ENCODE data around the gene FAM229A. TPM values are rescaled to one million over a fixed set of nuclear protein-coding genes. Genes with fewer than 3 reads are reported as not detected.

FAM229A gene
- total and polyA plus RNA-seq, 4 donors, result 1.6 to 3.3 (median 2.1) TPM

GRCh38 chr1:32399843-32400242 lies 37.6 kb upstream of the FAM229A start:
- Histone ChIP-seq H3K9ac (ENCODE audit: low read depth in 1 of 2, low read length in 2 of 2) (no peak overlapping the region), H3K9me3 (ENCODE audit: control insufficient read depth in 4 of 4, low read length in 3 of 4) (no peaks in the 10 kb centered on the region), H3K4me1 (ENCODE audit: control insufficient read depth in 4 of 4, insufficient read depth in 4 of 4, low read length in 3 of 4) (peaks cover 0 to 4% (median 2%) of the 10 kb centered on the region in 4 donors), H3K4me3 (ENCODE audit: low read depth in 1 of 3, low read length in 3 of 3) (no peak overlapping the region), H3K36me3 (ENCODE audit: control insufficient read depth in 4 of 4, insufficient read depth in 3 of 4, low read depth in 1 of 4, low read length in 3 of 4) (peaks cover 0 to 1% (median 0%) of the 10 kb centered on the region in 4 donors), H3K27me3 (ENCODE audit: control insufficient read depth in 4 of 4, insufficient read depth in 4 of 4, low read length in 3 of 4) (no peaks in the 10 kb centered on the region), H3K27ac (ENCODE audit: low read depth in 1 of 2, low read length in 2 of 2) (no peak overlapping the region)
- no peak for DNase-seq (ENCODE audit: low spot score)
- no peak for TF ChIP-seq HNF4G (IDR thresholded peaks at IDR 0.05)
- no peak for TF ChIP-seq JUND (IDR thresholded peaks at IDR 0.05)
- no peak for TF ChIP-seq FOXA1 (IDR thresholded peaks at IDR 0.05)
- TF ChIP-seq YY1 (IDR thresholded peaks at IDR 0.05), result no peak
- TF ChIP-seq RAD21 (IDR thresholded peaks at IDR 0.05), result no peak
- no peak for TF ChIP-seq NR2F2 (IDR thresholded peaks at IDR 0.05)
- TF ChIP-seq RXRA (IDR thresholded peaks at IDR 0.05), result no peak
- TF ChIP-seq TAF1 (conservative IDR thresholded peaks at IDR 0.05), result no peak
- TF ChIP-seq GABPA (IDR thresholded peaks at IDR 0.05 in 1 of 2, conservative IDR thresholded peaks at IDR 0.05 in 1 of 2), result no peak
- no peak for TF ChIP-seq EGR1 (IDR thresholded peaks at IDR 0.05; ENCODE audit: low read depth in 2 of 2)
- TF ChIP-seq REST (IDR thresholded peaks at IDR 0.05), result no peak
- no peak for TF ChIP-seq HNF4A (conservative IDR thresholded peaks at IDR 0.05)
- TF ChIP-seq ZBTB33 (IDR thresholded peaks at IDR 0.05), result no peak
- TF ChIP-seq, protein P1, sequence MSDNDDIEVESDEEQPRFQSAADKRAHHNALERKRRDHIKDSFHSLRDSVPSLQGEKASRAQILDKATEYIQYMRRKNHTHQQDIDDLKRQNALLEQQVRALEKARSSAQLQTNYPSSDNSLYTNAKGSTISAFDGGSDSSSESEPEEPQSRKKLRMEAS (IDR thresholded peaks at IDR 0.05), result no peak
- 83% methylated on average over 4 of the region's 4 CpGs for WGBS

DNA sequence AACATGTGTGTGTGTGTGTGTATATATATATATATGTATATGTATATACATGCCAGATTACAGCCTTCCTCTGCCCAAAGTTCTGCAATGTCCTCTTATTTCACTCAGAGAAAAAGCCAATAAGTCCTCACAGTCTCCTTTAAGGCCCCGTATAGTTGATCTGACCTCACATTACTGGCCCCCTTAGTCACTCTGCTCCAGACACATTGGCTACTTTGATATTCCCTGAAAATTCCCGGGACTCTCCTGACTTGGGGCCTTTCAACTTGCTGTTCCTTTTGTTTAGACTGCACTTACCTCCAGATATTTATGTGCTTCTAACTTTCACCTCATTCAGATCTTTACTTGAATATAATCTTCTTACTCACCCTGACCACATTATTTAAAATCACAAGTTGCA lies 36.1 kb upstream of the FAM229A start:
- Histone ChIP-seq H3K4me3 (ENCODE audit: low read depth in 1 of 3, low read length in 3 of 3) (no peak overlapping the region), H3K27me3 (ENCODE audit: control insufficient read depth in 4 of 4, insufficient read depth in 4 of 4, low read length in 3 of 4) (no peaks in the 10 kb centered on the region), H3K9ac (ENCODE audit: low read depth in 1 of 2, low read length in 2 of 2) (no peak overlapping the region), H3K9me3 (ENCODE audit: control insufficient read depth in 4 of 4, low read length in 3 of 4) (no peaks in the 10 kb centered on the region), H3K27ac (ENCODE audit: low read depth in 1 of 2, low read length in 2 of 2) (no peak overlapping the region), H3K4me1 (ENCODE audit: control insufficient read depth in 4 of 4, insufficient read depth in 4 of 4, low read length in 3 of 4) (peaks cover 2 to 10% (median 3%) of the 10 kb centered on the region in 4 donors), H3K36me3 (ENCODE audit: control insufficient read depth in 4 of 4, insufficient read depth in 3 of 4, low read depth in 1 of 4, low read length in 3 of 4) (peaks cover 0 to 1% (median 0%) of the 10 kb centered on the region in 4 donors)
- 84% methylated on average over 2 of the region's 2 CpGs for WGBS
- TF ChIP-seq TAF1 (conservative IDR thresholded peaks at IDR 0.05) (no peak), RAD21 (IDR thresholded peaks at IDR 0.05) (no peak), YY1 (IDR thresholded peaks at IDR 0.05) (no peak), EGR1 (IDR thresholded peaks at IDR 0.05; ENCODE audit: low read depth in 2 of 2) (no peak), HNF4A (conservative IDR thresholded peaks at IDR 0.05) (no peak), CTCF (IDR thresholded peaks at IDR 0.05; ENCODE audit: low read depth, low read length, missing input control) (no peak), REST (IDR thresholded peaks at IDR 0.05) (no peak), FOXA1 (IDR thresholded peaks at IDR 0.05) (no peak), FOXA2 (IDR thresholded peaks at IDR 0.05) (no peak), HNF4G (IDR thresholded peaks at IDR 0.05) (no peak), ZBTB33 (IDR thresholded peaks at IDR 0.05) (no peak)
- TF ChIP-seq, protein P1 (IDR thresholded peaks at IDR 0.05), result no peak
- TF ChIP-seq, protein P2, sequence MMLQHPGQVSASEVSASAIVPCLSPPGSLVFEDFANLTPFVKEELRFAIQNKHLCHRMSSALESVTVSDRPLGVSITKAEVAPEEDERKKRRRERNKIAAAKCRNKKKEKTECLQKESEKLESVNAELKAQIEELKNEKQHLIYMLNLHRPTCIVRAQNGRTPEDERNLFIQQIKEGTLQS (IDR thresholded peaks at IDR 0.05), result no peak
- no peak for DNase-seq (ENCODE audit: low spot score)
